ENCODE results near the gene VTI1A. TPM values are rescaled to one million over a fixed set of nuclear protein-coding genes. Genes with fewer than 3 reads are reported as not detected.

VTI1A gene
- total and polyA plus RNA-seq, 2 of the 13 experiments (the other 11 are each of a cell fraction or from before 2014, with no cell fraction given): 11.7 to 32.7 TPM

- no peaks in the 10 kb centered on the region for H3K27me3 ChIP-seq (ENCODE audit: control insufficient read depth in 1 of 2, insufficient read depth in 2 of 2, low read length in 2 of 2)
- TF ChIP-seq REST (IDR thresholded peaks at IDR 0.05; ENCODE audit: borderline replicate concordance in 1 of 2, low read depth in 1 of 2, low read length in 2 of 2) (no peak), MTF1 (CRISPR knock-in tag; IDR thresholded peaks at IDR 0.05) (no peak), SMARCE1 (IDR thresholded peaks at IDR 0.05; ENCODE audit: borderline replicate concordance) (no peak), E2F5 (CRISPR knock-in tag; conservative IDR thresholded peaks at IDR 0.05) (no peak), MBNL3 (CRISPR knock-in tag; conservative IDR thresholded peaks at IDR 0.05) (no peak)
- H3K27ac ChIP-seq (ENCODE audit: extremely low read length, insufficient read depth, low read length): no peak overlapping the region
- ChIA-PET CTCF (ENCODE audit: low intra/inter-chr PET ratio, low total read pairs) (no interaction called here), POLR2A (no interaction called here)
- no peaks in the 10 kb centered on the region for H3K79me2 ChIP-seq (ENCODE audit: insufficient read depth, low read length)
- H3K36me3 ChIP-seq (replicated peaks in 1 of 2; ENCODE audit: control insufficient read depth in 1 of 2, insufficient read depth in 2 of 2, low read length in 2 of 2): no peaks in the 10 kb centered on the region
- no peak overlapping the region for H2AFZ ChIP-seq (ENCODE audit: low read length)
- no peak overlapping the region for H3K4me3 ChIP-seq (replicated peaks in 1 of 3; ENCODE audit: insufficient read depth in 1 of 3, low read depth in 2 of 3, low read length in 3 of 3)
- H3K9me3 ChIP-seq (ENCODE audit: low read length): peaks cover 24% of the 10 kb centered on the region
- ATAC-seq (no peak), DNase-seq (ENCODE audit: low spot score) (no peak), FAIRE-seq (no peak)
- peaks cover 5% of the 10 kb centered on the region for H3K4me1 ChIP-seq (ENCODE audit: insufficient read depth, low read length)
- BruUV-seq (replicated peaks): no TSS peak
- in situ Hi-C loops (cut with HindIII; ENCODE audit: extremely low pct_ligation_motif_present, low pct_unique_long_range_greater_than_20kb): no loop called here
- H3K9ac ChIP-seq (ENCODE audit: insufficient read depth, low read depth, low read length): no peak overlapping the region
- intact Hi-C loops (cut with micrococcal nuclease; ENCODE audit: unreplicated experiment): no loop called here
- WGBS (ENCODE audit: low lambda C conversion rate): 72% methylated on average over 3 of the region's 3 CpGs
- H4K20me1 ChIP-seq (ENCODE audit: insufficient read depth, low read length): no peaks in the 10 kb centered on the region
- no peak overlapping the region for H3K4me2 ChIP-seq (ENCODE audit: low read depth, low read length)
Observed at GRCh38 chr10:112848868-112849430, 401.9 kb downstream of the VTI1A start.

Measured in HepG2 (cell line).